GM21825 (cell line): Measurements from ENCODE around the gene TOP1.

Experiments used
- ATAC-seq: cut with Tn5 transposase; IDR thresholded peaks from one replicate; pipeline ENCODE4 v1.9.1; 2021; ENCODE audit warnings: mild to moderate bottlenecking, moderate library complexity; ENCODE audit not compliant: unreplicated experiment

The TOP1 gene

DNA sequence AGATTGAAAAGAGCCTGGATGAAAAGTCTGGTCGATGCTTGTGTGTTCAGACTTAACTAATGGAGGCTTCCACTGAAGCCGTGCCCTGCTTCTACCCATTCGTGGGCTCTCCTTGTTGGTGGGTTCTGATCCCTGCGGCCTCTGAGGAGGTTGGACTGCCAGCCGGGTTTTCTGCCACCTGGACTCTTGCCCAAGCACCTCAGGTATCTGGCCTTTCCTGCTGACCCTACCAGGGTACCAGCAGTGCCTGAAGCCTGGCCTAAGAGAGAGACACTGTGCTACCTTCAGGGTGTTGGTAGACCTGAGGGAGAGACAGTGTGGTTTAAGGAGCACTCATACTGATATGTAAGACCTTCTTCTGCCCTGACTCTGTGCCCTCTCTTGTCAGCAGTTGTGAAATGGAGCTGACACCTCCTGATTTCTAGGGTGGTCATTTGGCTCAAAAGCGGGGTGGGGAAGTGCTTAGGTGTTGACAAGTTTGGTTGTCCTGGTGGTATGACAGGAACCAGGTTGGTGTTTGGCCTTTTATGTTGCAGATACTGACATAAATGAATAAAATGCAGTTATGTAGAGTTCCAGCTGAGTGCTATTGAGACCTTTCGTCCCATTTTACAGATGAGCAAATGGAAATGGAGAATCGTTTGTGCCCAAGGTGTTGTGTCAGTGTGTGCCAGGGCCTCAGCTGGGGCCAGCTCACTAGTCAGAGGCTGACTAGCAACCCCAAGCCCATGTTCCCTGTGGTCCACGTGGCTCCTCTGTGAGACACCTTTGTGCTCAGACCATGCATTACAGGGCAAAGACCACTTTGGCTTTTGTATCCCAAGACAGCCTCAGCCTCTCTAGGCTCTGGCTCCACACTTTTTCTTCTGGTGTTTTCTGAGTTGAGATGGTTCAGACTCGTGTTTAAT lies 111.9 kb downstream of the TOP1 start:
- ATAC-seq = no peak

DNA sequence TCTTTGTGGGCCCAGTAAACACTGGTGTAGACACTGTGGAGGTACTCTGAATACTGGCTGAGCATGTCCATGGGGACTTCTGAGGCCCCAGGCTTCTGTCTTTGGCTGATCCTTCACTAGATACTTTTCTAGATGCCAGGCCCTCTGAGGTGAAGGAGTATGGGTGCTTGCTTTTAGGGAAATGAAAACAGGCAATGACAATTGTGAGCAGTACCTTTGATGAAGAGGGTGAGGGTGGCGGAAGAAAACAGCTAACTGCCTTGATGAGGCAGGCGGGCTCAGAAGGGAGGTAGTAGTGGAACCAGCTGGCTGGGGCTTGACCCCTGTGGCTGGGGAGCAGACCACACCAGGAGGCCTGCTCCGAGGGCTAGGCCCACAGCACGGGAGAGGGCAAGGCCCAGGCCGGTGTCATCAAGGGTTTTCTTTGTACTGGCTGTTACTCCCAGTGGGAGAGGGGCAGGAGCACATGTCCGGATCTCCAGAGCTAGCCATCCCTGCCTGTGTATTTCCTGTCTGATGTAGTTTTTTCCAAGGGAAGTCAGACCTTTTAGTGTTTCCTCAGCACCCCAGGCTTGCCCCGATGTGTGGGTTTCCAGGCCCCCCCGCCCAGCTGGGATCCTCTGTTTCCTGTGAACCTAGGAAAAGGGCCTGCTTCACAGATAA lies 112.7 kb downstream of the TOP1 start:
- ATAC-seq = no peak

DNA sequence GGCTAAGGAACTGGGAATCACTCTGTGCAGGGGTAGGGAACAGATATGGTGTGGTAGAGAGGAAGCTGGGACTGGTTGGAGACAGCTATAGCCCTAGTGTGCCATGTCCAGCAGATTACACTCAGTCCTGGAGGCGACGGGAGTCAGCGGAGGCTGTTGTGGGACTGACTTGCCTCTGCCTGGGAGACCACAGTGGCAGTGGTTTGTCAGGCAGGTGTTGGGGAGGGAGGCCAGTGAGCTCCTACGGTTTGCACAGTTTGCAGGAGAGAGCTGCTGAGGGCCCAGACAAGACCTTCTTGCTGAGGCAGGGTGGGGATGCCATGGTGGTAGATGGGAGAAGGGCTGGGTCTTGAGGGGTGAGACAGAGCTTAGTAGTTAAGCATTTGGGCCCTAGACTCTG lies 113.6 kb downstream of the TOP1 start:
- no peak for ATAC-seq

DNA sequence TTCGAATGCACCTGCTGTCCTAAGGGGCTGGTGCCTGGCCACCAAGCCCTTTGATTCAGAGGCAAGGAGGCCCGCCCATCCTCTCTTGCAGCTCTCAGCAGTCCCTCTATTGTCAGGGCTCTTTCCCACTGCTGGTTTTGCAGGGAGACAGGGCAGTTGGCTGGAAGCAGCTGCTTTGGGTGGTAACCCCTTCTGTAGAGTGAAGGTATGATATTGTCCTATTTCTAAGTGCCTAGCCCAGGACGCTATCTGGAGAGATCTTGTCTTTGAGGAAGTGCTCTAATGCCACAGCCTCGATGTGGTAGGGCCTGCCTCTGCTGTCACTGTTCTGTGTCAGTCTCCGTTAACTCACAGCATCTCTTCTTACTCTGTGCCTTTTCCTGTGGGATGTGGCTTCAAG lies 114.3 kb downstream of the TOP1 start:
- no peak for ATAC-seq

- no peak for ATAC-seq
These were observed 114.7 kb downstream of the TOP1 start for GRCh38 chr20:41143354-41143753.

DNA sequence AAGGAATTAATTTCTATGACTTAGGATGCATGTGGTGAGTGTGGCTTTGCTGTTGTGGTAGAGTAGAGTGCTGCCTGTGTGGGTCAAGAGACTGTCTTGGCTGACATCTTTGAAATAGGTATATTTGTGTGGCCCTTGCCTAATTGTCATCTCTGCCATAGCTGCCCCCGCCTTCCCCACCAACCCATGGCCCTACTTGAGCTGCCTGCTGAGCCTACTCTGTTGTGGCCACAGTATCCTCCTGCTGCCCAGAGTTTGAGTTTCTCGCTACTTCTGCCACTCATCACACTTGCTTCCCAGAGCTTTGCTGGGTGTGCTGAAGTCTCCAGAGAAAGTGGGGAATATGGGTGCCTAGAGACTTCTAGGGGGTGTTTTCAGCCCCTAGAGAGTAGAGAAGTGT lies 116.7 kb downstream of the TOP1 start:
- no peak for ATAC-seq

- no peak for ATAC-seq
These were observed 117.4 kb downstream of the TOP1 start for GRCh38 chr20:41145821-41146620.

DNA sequence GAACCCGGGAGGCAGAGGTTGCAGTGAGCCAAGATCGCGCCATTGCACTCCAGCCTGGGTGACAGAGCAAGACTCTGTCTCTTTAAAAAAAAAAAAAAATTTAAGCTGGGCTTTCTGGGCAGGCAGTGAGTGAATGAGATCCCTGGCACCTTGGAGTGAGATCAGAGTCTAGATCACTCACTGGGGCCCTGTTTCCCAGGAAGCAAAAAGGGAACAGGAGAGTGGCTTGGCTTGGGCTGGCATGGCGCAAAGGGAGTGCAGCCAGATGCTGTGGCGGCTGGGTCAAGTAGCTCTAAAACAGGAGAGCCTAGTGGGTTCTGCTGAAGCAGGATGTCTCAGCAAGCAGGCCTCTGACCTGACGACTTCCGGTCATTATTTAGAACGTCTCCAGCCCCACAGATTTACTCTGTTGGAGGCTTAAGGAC lies 119.2 kb downstream of the TOP1 start:
- no peak for ATAC-seq

GRCh38 chr20:41148942-41149341 lies 120.3 kb downstream of the TOP1 start:
- no peak for ATAC-seq

GRCh38 chr20:41150664-41151063 lies 122.0 kb downstream of the TOP1 start:
- ATAC-seq = no peak

DNA sequence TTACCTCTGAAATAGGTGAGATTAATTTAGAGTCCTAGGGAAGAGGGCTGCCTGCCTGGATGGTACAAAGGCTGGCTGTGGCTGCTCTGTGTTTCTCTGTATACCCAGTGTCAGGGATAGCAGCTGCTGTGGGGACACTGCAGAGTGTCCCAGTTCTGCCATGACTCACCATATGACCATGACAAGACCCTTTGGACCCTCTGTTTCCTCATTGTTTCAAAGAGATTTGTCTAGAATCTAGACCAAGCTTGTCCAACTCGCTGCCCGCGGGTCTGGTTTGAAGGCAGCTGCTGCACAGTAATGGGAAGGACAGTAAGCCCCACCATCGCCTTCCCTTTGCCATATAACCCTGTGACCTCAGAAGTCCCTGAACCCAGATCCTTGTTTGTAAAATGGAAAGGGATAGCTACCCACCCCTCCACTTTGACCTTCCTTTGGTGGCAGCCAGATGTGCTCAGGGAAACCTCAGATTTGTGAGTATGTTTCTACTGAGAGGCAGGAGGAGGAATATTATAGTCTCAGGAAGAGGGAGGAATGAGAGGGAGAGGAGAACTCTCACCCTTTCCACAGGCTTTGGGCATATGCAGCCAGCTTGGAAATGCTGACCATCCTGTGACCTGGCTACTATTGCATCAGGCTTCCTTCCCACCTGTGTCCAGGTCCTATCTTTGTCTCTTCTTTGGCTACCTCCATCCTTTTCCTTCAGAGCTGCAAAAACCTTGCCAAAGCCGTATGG lies 122.7 kb downstream of the TOP1 start:
- no peak for ATAC-seq

- ATAC-seq = no peak
These were observed 123.6 kb downstream of the TOP1 start for GRCh38 chr20:41152108-41152757.

GRCh38 chr20:41154436-41155176 lies 126.0 kb downstream of the TOP1 start:
- no peak for ATAC-seq

DNA sequence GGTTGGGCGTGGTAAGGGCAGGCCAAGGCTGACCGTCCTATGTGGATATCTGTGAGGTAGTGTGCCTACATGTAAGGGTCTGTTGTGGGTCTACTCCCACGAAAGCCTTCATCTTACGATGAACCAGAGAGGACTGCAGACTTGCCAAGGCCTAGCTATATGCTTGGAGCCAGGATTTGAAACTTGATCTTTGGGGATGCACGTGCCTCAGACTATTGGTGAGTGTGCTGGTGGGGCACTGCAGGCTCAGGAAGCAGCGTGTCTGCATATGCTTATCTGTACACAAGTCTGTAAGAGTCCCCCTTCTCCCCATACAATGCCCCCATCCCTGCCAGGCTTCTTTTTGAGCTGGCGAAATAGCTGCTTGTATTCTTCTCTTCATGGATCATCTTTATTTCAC lies 126.6 kb downstream of the TOP1 start:
- no peak for ATAC-seq

DNA sequence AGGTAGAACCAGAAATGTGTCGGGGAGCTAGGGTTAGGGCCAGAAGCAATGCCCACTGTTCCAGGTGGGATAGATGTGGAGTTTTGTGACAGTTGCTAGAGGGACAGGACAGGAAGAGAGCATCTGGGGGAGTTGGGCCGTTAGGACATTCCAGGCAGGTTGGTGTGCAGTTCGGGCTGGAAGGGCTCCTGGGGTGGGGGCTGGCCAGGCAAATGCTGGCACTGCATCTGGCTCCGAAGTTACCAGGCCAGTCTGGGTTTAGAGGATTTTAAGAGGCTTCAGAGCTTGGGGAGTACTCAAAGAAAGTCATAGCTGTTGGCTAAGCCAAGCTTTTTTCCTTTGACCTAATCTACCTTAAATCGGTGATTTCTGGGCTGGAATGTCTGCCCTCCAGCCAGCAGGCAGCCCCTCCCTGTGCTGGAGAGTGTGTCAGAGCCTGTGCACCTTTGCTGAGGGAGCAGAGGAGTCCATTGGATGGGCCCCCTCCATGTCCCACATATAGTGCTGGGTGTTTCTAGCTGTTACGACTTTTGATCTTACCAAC lies 129.5 kb downstream of the TOP1 start:
- no peak for ATAC-seq

GRCh38 chr20:41159547-41159946 lies 130.9 kb downstream of the TOP1 start:
- ATAC-seq = no peak

DNA sequence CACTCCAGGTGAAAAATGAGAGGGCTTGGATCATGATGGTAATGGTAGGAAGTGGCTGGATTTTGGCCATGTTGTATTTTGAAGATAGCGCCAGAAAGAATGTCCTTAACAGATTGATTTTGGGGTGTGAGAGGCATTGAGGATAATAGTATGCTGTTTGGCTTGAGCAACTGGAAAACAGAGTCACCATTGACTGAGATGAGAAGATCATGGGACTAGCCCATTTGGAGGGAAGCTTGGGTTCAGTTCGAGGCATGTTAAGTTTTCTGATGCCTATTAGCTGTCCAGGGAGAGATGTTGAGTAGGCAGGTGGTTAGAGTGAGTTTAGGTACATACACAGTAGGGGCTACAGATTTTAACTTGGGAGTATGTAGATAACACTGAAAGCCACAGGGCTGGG lies 132.1 kb downstream of the TOP1 start:
- no peak for ATAC-seq

- no peak for ATAC-seq
These were observed 133.3 kb downstream of the TOP1 start for GRCh38 chr20:41161886-41162285.

GRCh38 chr20:41162396-41162795 lies 133.8 kb downstream of the TOP1 start:
- ATAC-seq = no peak
